Thymus (tissue), 11 donors: ENCODE data around the gene NFS1. TPM values are rescaled to one million over a fixed set of nuclear protein-coding genes. Genes with fewer than 3 reads are reported as not detected.
"Not testable (repeated sequence)": the region's sequence is repeated elsewhere in the genome, so short reads cannot be mapped to it uniquely, and the experiment has no call there.

Experiments
- DNase-seq, 9 donors: peaks; one replicate each; pipeline ENCODE4 v3.0.0-alpha.2; 2013; ENCODE audit warnings: low spot score in 9 of 9, low read depth in 6 of 9, missing footprints in 1 of 9
- H3K27ac ChIP-seq, 2 donors: one replicate each; pipeline ENCODE4 v1.5.1; 2013; ENCODE audit warnings: control low read depth in 1 of 2, low read depth in 1 of 2, low read length in 1 of 2, mild to moderate bottlenecking in 1 of 2, moderate library complexity in 1 of 2
- H3K27me3 ChIP-seq, 2 donors: one replicate each; pipeline ENCODE4 v1.5.1; 2013; ENCODE audit warnings: low read length in 1 of 2; ENCODE audit not compliant: control insufficient read depth in 2 of 2, insufficient read depth in 1 of 2
- H3K36me3 ChIP-seq, 2 donors: one replicate each; pipeline ENCODE4 v1.5.1; 2013; ENCODE audit warnings: low read length in 1 of 2, mild to moderate bottlenecking in 1 of 2, moderate library complexity in 1 of 2; ENCODE audit not compliant: control insufficient read depth in 2 of 2, insufficient read depth in 2 of 2
- H3K4me1 ChIP-seq, 2 donors: one replicate each; pipeline ENCODE4 v1.5.1; 2013; ENCODE audit warnings: low read length in 2 of 2; ENCODE audit not compliant: control insufficient read depth in 2 of 2, insufficient read depth in 2 of 2
- H3K4me3 ChIP-seq, 2 donors: one replicate each; pipeline ENCODE4 v1.5.1; 2013; ENCODE audit warnings: low read length in 2 of 2, control low read depth in 1 of 2, mild to moderate bottlenecking in 1 of 2
- H3K9me3 ChIP-seq, 2 donors: one replicate each; pipeline ENCODE4 v1.5.1; 2013; ENCODE audit warnings: low read length in 1 of 2, mild to moderate bottlenecking in 1 of 2; ENCODE audit not compliant: control insufficient read depth in 2 of 2, insufficient read depth in 1 of 2
- WGBS: extraction: QIAGEN DNeasy Blood & Tissue Kit; methylation state at CpG from one replicate; pipeline ENCODE4 v1.1.7; 2013; 5-methylcytosine and 5-hydroxymethylcytosine counted together
- polyA plus RNA-seq: library from polyadenylated mRNA; stranded (reverse); fragments of 200-250 nt; gene quantifications from one replicate; pipeline ENCODE4 v1.2.3, GENCODE V29; 2013
- total RNA-seq: library from RNA; stranded (reverse); fragments of 120-200 nt; gene quantifications from one replicate; pipeline ENCODE4 v1.2.4, GENCODE V29; 2013
- donor health status: healthy.

The NFS1 gene
- total and polyA plus RNA-seq, 2 donors = 13.2 to 25.5 TPM

DNA sequence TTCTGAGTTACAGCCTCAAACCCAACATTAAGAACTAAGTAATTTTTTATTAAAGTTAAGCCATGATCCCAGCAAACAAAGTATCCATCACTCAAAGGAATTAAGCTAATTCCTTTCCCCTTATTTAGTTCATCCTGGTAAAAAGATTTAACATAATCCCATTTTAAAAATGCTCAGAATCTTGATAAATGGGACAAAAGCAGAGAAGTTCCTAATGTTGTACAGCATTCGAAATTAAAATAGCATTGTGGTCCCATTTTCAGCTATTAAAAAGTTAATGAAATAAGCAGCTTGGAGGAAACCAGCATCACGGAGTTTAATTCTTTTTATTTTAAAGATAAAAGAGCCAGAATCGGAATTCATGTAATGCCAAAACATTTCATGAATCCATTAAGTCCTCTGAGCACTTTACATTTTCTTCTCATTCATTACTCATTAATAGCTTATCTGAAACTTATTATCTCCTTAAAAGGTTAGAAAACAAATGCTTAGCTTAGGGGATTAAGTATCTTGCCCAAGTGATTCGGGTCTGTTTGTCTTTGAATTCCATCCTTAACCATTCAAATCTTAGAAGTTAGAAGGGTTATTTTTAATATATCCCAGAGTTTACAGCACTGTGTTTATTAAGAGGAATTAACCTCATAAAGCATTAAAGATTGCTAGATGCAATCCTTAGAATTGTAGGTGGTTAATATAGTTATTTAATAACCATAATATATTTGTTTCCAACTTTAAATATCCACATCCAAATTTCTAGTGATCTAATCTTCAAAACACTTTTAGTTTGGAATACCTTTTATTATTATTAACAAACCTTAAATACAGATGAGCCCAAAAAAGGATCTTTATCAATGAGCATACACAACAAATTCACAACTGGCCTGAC, 31.7 kb upstream of the NFS1 start:
- Histone ChIP-seq H3K9me3 (no peaks in the 10 kb centered on the region), H3K27ac (no peak overlapping the region), H3K4me1 (peaks cover 0 to 2% of the 10 kb centered on the region in 2 donors), H3K27me3 (no peaks in the 10 kb centered on the region), H3K4me3 (no peak overlapping the region), H3K36me3 (peaks cover 39 to 97% of the 10 kb centered on the region in 2 donors)
- WGBS = 94% methylated on average over 4 of the region's 4 CpGs
- no peak for DNase-seq

DNA sequence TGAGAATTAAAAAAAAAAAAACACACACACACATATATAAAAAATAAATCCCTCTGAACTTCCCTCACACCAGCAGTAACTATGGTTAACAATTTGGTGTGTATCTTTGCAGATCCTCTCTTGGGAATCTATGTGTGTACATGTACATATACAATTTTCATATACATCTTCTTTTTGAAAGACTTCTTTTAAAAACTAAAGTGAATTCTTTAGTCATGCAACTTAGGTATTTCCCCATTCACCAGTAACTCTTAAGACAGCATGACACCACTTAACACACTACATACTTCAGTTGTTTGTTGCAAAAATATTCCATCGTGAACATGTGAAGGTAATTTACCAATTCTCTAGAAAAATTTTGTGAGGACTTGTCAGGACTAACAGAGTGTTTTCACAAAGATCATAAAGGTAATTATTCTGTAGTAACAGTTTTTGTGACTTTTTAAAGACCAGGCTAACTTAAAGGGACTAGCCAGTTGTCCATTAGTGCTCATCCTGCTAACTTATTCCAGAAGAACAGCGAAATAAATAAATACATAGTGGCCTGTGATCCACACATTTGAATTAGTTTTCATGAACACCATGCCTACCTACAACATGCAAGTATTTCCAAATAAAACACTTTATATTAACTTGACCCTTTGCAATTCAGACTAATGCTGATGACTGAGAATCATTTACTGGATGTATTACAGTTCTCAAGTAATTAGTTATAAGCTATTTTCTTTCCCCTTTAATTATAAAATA, 30.9 kb upstream of the NFS1 start:
- Histone ChIP-seq H3K27me3 (no peaks in the 10 kb centered on the region), H3K4me3 (no peak overlapping the region), H3K27ac (no peak overlapping the region), H3K9me3 (no peaks in the 10 kb centered on the region), H3K4me1 (no peaks in the 10 kb centered on the region), H3K36me3 (peaks cover 44 to 97% of the 10 kb centered on the region in 2 donors)
- WGBS = 94% methylated on average over 2 of the region's 2 CpGs
- DNase-seq = no peak

DNA sequence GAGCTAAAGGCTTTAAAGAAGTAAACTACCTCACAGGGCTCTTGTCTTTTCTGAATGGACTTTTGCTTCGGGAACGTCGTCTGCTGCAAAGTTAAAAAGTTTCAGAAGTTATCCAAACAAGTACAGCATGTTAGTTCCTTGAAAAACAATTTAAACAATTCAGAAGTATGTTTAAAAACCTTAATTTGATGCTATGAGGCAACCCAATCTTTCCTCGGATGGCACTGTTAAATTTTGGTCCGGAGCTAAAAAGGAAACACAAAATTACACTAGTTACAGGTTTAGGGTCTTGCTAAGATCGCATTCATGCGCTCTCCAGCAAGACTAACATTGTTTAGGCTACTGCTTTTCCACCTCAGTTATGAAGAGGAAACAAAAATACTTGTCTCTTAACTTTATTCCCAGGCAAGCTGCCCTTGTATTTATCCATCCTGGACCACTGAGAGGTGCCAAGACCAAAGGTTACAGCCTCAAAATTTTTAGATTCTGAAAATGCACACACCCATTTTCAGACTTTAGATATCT, 30.2 kb upstream of the NFS1 start:
- Histone ChIP-seq H3K4me3 (no peak overlapping the region), H3K27me3 (no peaks in the 10 kb centered on the region), H3K36me3 (peaks cover 46 to 97% of the 10 kb centered on the region in 2 donors), H3K9me3 (no peaks in the 10 kb centered on the region), H3K27ac (no peak overlapping the region), H3K4me1 (no peaks in the 10 kb centered on the region)
- no peak for DNase-seq
- WGBS = 99% methylated on average over 7 of the region's 7 CpGs

DNA sequence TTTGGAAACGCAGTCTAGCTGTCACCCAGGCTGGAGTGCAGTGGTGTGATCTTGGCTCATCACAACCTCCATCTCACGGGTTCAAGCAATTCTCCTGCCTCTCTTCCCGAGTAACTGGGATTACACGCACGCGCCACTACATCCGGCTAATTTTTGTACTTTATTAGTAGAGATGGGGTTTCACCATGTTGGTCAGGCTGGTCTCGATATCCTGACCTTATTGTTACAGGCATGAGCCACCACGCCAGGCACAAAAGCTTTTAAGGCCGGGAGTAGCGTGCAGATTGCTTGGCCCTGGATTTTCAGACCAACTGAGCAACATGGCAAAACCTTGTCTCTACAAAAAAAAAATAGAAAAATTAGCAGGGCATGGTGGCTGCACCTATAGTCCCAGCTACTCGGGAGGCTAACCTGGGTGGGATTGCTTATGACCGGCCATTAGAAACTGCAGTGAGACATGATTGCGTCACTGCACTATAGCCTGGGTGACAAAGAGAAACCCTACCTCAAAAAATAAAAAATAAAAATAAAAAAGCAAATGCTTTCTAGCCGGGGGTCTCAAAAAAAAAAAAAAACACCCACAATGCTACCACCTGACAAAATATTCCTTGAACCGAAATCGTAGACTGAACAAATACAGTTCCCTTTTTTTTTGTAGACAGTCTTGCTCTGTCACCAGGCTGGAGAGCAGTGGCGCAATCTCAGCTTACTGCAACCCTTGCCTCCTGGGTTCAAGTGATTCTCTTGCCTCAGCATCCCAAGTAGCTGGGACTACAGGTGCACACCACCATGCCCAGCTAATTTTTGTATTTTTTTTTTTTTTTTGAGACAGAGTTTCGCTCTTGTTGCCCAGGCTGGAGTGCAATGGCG, 27.9 kb upstream of the NFS1 start:
- DNase-seq = no peak
- Histone ChIP-seq H3K4me3 (no peak overlapping the region), H3K9me3 (no peaks in the 10 kb centered on the region), H3K36me3 (peaks cover 55 to 96% of the 10 kb centered on the region in 2 donors), H3K27me3 (no peaks in the 10 kb centered on the region), H3K4me1 (no peaks in the 10 kb centered on the region), H3K27ac (no peak overlapping the region)
- 97% methylated on average over 20 of the region's 20 CpGs for WGBS

DNA sequence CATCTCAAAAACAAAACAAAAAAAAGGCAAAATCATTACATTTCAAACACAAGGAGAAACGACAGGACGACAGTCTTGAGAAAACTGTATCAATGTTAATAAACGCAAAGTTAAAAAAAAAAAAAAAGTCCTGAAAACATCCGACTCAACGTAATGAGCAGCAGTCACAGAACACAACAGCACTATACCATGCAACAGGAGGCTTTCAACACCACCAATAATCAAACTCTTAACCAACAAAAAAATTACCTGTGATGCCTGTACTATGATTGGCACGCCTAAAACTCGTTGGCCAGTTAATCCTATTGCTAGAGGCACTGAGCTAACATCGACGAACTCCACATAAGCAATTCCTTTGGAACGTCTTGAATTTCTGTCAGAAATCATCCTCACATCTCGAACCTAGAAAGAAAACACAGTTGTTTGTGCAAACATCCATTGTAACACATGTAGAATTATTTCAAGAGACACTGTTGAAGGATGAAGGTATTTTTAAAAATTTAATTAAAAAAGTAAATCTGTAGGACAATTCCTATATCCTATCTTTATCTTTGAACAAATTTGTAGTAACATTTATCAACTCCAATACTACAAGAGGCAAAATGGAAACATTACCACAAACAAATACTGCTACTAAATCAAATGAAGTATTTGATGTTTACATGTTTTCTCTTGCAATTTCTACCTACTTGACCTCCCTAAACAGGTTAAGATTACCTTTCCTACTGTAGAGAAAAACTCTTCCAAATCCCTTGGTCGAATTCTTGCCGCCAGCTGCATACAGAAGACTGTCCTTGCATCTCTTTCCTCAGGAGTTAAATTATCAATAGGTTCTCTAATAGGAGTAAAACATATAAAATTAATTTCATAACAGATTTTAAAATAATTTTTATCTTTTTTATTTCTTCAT, 25.4 kb upstream of the NFS1 start:
- 97% methylated on average over 13 of the region's 13 CpGs for WGBS
- Histone ChIP-seq H3K4me3 (no peak overlapping the region), H3K27me3 (no peaks in the 10 kb centered on the region), H3K27ac (no peak overlapping the region), H3K4me1 (no peaks in the 10 kb centered on the region), H3K9me3 (no peaks in the 10 kb centered on the region), H3K36me3 (peaks cover 75 to 97% of the 10 kb centered on the region in 2 donors)
- DNase-seq = no peak

DNA sequence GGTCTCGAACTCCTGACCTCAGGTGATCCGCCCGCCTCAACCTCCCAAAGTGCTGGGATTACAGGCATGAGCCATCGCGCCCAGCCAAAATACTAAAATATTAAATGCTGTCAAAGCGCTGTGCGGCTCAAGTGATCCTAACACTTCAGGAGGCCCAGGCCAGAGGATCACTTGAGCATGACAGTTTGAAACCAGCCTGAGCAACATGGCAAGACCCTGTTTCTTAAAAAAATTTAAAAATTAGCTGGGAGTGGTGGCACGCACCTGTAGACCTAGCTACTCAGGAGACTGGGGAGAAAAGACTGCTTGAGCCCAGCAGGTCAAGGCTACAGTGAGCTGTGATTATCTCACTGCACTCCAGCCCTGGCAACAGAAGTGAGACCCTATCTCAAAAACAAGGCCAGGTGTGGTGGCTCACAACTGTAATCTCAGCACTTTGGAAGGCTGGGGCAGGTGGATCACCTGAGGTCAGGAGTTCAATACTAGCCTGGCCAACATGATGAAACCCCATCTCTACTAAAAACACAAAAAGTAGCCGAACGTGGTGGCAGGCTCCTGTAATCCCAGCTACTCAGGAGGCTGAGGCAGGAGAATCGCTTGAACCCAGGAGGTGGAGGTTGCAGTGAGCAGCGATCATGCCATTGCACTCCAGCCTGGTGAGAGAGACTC, 24.6 kb upstream of the NFS1 start:
- not testable (repeated sequence) for DNase-seq, H3K9me3 ChIP-seq, H3K4me1 ChIP-seq, H3K27me3 ChIP-seq, H3K4me3 ChIP-seq, H3K27ac ChIP-seq
- WGBS = 97% methylated on average over 12 of the region's 12 CpGs
- H3K36me3 ChIP-seq = peaks cover 77 to 97% of the 10 kb centered on the region in 2 donors

DNA sequence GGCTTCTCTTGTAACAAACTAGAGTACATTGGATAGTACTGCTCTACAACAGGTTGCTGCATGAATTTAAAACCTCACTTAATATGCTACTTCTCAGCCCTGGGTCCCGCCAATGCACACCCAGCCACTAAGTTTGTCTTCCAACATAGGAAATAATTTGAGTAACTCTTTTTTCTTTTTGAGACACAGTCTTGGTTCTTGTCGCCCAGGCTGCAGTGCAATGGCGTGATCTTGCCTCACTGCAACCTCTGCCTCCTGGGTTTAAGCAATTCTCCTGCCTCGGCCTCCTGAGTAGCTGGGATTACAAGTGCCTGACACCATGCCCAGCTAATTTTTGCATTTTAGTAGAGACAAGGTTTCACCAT, 24.1 kb upstream of the NFS1 start:
- H3K36me3 ChIP-seq = peaks cover 78 to 97% of the 10 kb centered on the region in 2 donors
- not testable (repeated sequence) for H3K4me3 ChIP-seq, H3K4me1 ChIP-seq, H3K9me3 ChIP-seq, H3K27me3 ChIP-seq, H3K27ac ChIP-seq, DNase-seq
- WGBS = 97% methylated on average over 4 of the region's 4 CpGs

DNA sequence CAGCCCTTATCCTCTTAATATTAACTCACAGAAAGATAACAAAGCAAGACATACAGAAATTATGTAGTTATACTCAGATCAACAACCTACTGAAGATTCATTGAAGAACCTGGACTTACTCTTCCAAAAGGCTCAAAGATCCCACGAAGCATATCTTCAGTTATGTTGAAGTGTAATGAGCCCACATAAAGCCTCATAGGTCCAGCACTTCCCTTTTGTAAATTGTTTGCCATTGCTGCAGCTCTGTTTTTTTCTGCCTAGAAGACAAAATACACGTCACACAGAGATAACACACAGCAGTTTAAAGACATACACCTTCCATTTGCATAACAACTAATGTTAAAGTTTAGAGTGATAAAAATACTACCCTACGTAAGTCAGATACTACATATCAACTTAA, 22.5 kb upstream of the NFS1 start:
- DNase-seq = no peak
- H3K27ac ChIP-seq = no peak overlapping the region
- no peaks in the 10 kb centered on the region for H3K4me1 ChIP-seq
- H3K4me3 ChIP-seq = no peak overlapping the region
- peaks cover 73 to 99% of the 10 kb centered on the region in 2 donors for H3K36me3 ChIP-seq
- no peaks in the 10 kb centered on the region for H3K9me3 ChIP-seq
- H3K27me3 ChIP-seq = no peaks in the 10 kb centered on the region
- 95% methylated on average over 3 of the region's 3 CpGs for WGBS
